Hair follicle dermal papilla cell (primary cell): ENCODE results near the gene SLA2. TPM values are rescaled to one million over a fixed set of nuclear protein-coding genes. Genes with fewer than 3 reads are reported as not detected.

ENCODE experiments used
- small RNA-seq: library from RNA; depleted of rRNA; stranded (forward); fragments of <200 nt; gene quantifications from one replicate; pipeline ENCODE3, GENCODE V24; 2012
- total RNA-seq: library from RNA; depleted of rRNA; stranded (reverse); fragments of >200 nt; gene quantifications from 2 replicates; pipeline ENCODE4 v1.2.3, GENCODE V29; 2012

Gene SLA2, protein sequence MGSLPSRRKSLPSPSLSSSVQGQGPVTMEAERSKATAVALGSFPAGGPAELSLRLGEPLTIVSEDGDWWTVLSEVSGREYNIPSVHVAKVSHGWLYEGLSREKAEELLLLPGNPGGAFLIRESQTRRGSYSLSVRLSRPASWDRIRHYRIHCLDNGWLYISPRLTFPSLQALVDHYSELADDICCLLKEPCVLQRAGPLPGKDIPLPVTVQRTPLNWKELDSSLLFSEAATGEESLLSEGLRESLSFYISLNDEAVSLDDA
- total RNA-seq: under 0.01 TPM in 1 of 2 replicates, not detected in the other

DNA sequence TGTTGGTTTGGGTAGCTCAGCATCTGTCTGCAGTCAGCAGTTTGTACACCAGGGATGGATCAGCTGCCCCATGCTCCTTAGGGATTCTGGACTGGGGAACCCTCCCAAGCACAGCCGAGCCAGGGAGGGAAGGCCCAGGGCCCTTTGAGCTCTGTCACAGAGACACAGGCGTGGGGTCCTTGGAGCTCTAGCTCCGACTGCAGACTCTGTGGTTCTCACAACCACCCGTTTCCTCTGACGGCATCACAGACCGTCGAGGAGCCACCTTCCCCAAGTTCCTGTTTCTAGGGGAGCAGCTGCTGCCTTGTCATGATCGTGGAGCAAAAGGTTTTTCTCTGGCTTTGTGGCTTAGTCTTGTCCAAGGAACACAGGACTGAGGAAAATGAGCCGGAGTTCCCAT is at the start of gene SLA2:
Gene SLA2, minus strand, starts transcription at position 199 of the 400 bp plus-strand sequence. CDS start 4,861 bp downstream, outside the sequence.

DNA sequence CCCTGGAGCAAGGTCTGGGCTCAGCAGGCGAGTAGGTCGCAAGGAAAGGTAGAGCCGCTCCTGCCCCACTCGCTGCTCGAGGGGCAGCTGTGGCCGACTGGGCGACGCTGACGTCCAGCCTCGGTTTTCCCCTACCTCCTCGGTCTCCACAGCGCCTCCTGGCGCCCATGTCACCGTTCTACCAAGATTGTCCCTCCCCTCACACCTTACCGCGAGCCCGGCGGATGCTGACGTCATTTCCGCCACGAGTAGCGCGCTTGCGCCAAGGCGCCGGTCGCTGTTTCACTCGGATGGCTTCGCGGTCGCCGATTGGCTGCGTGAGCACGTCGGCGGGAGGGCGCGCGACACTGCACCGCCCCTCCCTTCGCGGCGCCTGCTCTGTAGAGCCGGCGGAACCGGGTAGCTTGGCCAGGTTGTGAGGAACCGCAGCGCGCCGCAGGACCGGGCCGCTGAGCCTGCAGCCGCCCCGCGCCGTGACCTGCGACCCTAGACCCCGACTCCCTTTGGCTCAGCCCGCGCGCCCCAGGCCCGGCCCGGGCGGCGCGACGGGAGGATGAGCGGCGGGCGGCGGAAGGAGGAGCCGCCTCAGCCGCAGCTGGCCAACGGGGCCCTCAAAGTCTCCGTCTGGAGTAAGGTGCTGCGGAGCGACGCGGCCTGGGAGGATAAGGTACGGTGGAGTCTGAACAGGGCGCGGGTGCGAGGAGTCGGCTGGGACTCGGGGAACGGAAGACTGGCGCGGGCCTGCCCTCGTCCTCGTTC is 40.4 kb downstream of the SLA2 start, which contains the start of gene RAB5IF:
Gene RAB5IF, plus strand, starts transcription at position 381 of the 759 bp plus-strand sequence. Its CDS starts 173 bp downstream, at position 554.

DNA sequence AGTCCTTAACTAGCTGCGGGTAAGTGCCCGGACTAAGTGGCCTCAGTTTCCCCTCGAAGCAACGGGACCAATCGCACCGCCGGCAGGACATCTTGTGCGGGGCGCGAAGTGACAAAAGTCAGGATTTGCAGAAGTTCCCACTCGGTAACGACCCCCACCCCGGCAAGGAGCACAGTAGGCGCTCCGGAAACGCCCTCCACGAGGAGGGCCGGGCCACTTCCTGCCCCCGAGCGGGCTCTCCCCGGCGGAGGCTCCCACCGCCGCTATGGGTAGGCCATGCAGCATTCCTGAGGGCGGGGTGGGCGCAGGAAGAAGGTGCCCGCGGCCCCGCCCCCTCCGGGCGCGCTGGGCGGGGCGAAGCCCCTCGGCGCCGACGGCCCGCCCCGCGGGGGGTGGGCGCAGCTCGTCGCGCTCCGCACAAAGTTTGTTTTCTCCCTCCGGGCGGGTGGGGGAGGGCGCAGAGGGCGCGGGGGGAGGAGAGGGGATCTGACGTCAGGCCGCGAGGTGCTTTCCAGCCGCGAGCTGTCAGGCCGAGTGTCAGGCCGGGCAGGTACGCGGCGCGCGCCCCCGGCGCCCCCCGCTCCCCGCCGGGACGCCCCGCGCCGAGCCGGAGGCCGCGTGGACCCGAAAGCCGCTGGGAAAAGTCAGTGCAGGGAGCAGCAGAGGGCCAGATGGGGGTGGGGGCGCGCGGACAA is 72.7 kb downstream of the SLA2 start, which contains the start of gene TGIF2:
Gene TGIF2, plus strand, starts transcription at position 495 of the 695 bp plus-strand sequence. CDS start 5,178 bp downstream, outside the sequence.

Small RNA genes lying within 50 kb of the gene (small RNA-seq; reads per million reads assigned to genes)
- gene RF00019: not detected

Other genes with a start within 250 kb of the SLA2 start
- gene MYL9, start 104.7 kb downstream of the SLA2 start, total RNA-seq: 111 and 160 TPM in 2 replicates
- gene TGIF2, start 72.6 kb downstream of the SLA2 start, total RNA-seq: 2.7 and 5.0 TPM in 2 replicates
- 38.5 and 43.1 TPM in 2 replicates for gene RAB5IF, start 40.4 kb downstream of the SLA2 start, total RNA-seq
- 29.9 and 35.7 TPM in 2 replicates for gene NDRG3, start 99.9 kb upstream of the SLA2 start, total RNA-seq
- gene DSN1, start 127.6 kb upstream of the SLA2 start, total RNA-seq: 5.8 and 7.0 TPM in 2 replicates
- gene TLDC2, start 229.9 kb upstream of the SLA2 start, total RNA-seq: 0.49 and 0.97 TPM in 2 replicates